Right renal pelvis (tissue), 4 donors: ENCODE data around the gene KIAA1217. TPM values are rescaled to one million over a fixed set of nuclear protein-coding genes. Genes with fewer than 3 reads are reported as not detected.
"Not testable (repeated sequence)": the region's sequence is repeated elsewhere in the genome, so short reads cannot be mapped to it uniquely, and the experiment has no call there.

Experiments used
- DNase-seq, 4 donors: peaks; one replicate each; pipeline ENCODE4 v3.0.0-alpha.2; 2013; ENCODE audit warnings: low read depth in 4 of 4, low spot score in 3 of 4, missing footprints in 1 of 4
- polyA plus RNA-seq, 4 donors: library from polyadenylated mRNA; unstranded; fragments of 120-200 nt; gene quantifications; one replicate each; pipeline ENCODE4 v1.2.1, GENCODE V29; 2013; ENCODE audit not compliant: insufficient read length in 4 of 4

The KIAA1217 gene
- polyA plus RNA-seq, 4 donors: 77.7 to 94.6 (median 84.9) TPM

- DNase-seq: no peak
These were observed 115.7 kb downstream of the KIAA1217 start for GRCh38 chr10:24324651-24325050.

GRCh38 chr10:24331457-24331856 lies 122.5 kb downstream of the KIAA1217 start:
- no peak for DNase-seq

GRCh38 chr10:24333736-24334135 lies 124.8 kb downstream of the KIAA1217 start:
- no peak for DNase-seq

GRCh38 chr10:24334279-24334939 lies 125.5 kb downstream of the KIAA1217 start:
- no peak for DNase-seq

- not testable (repeated sequence) for DNase-seq
These were observed 128.8 kb downstream of the KIAA1217 start for GRCh38 chr10:24337723-24338122.

GRCh38 chr10:24339387-24339786 lies 130.4 kb downstream of the KIAA1217 start:
- DNase-seq: no peak

- DNase-seq: no peak
These were observed 131.5 kb downstream of the KIAA1217 start for GRCh38 chr10:24340446-24340845.

- no peak for DNase-seq
These were observed 131.9 kb downstream of the KIAA1217 start for GRCh38 chr10:24340883-24341282.

GRCh38 chr10:24341371-24341770 lies 132.4 kb downstream of the KIAA1217 start:
- no peak for DNase-seq

GRCh38 chr10:24341897-24342296 lies 133.0 kb downstream of the KIAA1217 start:
- DNase-seq: no peak

GRCh38 chr10:24343686-24344085 lies 134.7 kb downstream of the KIAA1217 start:
- no peak for DNase-seq

- no peak for DNase-seq
These were observed 135.3 kb downstream of the KIAA1217 start for GRCh38 chr10:24344279-24344678.

GRCh38 chr10:24344695-24345463 lies 135.9 kb downstream of the KIAA1217 start:
- no peak for DNase-seq

- no peak for DNase-seq
These were observed 138.1 kb downstream of the KIAA1217 start for GRCh38 chr10:24346877-24347519.

GRCh38 chr10:24349379-24350001 lies 140.6 kb downstream of the KIAA1217 start:
- DNase-seq: no peak

GRCh38 chr10:24350070-24350921 lies 141.4 kb downstream of the KIAA1217 start:
- DNase-seq: no peak

- DNase-seq: not testable (repeated sequence)
These were observed 141.9 kb downstream of the KIAA1217 start for GRCh38 chr10:24350922-24351225.

- DNase-seq: no peak
These were observed 143.0 kb downstream of the KIAA1217 start for GRCh38 chr10:24351961-24352360.

- DNase-seq: no peak
These were observed 143.5 kb downstream of the KIAA1217 start for GRCh38 chr10:24352399-24352798.

GRCh38 chr10:24353319-24353718 lies 144.4 kb downstream of the KIAA1217 start:
- DNase-seq: no peak
